Coronary artery (tissue), 2 donors: ENCODE measurements around the gene AP4B1.
A peak's percentile ranks its signal among the peaks of the same experiment; 100 is the strongest.

Experiments used
- DNase-seq: peaks from one replicate; pipeline ENCODE4 v3.0.0-alpha.2; 2017; ENCODE audit warnings: low spot score
- H3K27ac ChIP-seq, 2 donors: fragments of 200-600 bp; sonication (generic); one replicate each; pipeline ENCODE4 v1.5.1; 2016 to 2019
- H3K4me3 ChIP-seq: fragments of 200-600 bp; sonication (generic); 2 replicates; pipeline ENCODE4 v1.5.1; 2016; ENCODE audit warnings: mild to moderate bottlenecking, moderate library complexity
- CTCF ChIP-seq: fragments of 200-600 bp; sonication (generic); IDR thresholded peaks from one replicate; pipeline ENCODE4 v1.5.1; 2019; ENCODE audit warnings: antibody characterized with exemption

The AP4B1 gene

DNA sequence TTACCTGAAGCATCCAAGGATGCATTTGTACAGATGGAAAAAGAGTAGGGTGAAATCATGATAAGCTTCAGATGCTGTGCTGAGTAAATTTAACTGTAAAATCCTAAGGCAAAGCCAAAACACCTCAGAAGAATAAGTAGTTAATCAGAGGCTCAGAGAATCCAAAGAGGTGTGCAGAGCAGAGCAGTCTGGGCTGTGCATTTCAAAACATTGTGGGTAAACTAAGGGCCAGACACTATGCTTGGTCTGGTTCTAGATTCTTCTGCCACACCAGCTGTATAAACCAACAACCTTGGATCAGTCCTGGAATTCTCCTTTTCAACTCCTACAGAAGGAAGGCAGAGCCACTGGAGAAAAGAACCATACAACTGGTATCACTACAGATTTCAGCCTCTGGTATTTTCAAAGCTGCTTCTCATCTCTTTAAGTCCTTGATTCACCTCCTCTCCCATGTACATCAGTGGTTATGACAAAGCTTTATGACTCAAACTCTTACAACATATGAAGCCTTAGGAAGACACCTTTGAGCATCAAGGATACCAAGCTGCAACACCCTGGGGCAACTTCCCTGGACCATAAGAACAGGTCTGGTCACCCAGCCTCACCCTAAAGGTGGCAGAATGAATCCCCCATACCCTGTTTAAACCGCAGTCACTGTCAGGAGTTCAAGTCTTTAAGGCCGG, 12.9 kb upstream of the AP4B1 start:
- Histone ChIP-seq H3K4me3 (no peak overlapping the region), H3K27ac (no peak overlapping the region)
- DNase-seq, result no peak
- no peak for TF ChIP-seq CTCF

DNA sequence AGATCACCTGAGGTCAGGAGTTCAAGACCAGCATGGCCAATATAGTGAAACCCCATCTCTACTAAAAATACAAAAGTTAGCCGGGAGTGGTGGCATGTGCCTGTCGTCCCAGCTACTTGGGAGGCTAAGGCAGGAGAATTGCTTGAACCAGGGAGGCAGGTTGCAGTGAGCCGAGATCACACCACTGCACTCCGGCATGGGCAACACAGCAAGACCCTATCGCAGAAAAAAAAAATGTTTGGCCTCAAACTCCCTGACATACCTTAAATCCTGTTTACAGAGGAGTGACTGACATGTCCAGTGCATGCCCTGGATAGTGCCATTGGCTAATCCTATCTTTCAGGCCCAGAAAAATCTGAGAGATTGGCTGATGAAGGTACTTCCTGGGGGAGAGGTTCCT, 12.4 kb upstream of the AP4B1 start:
- DNase-seq, result no peak
- Histone ChIP-seq H3K4me3 (no peak overlapping the region), H3K27ac (no peak overlapping the region)
- no peak for TF ChIP-seq CTCF

GRCh38 chr1:113913887-113914664, 9.5 kb upstream of the AP4B1 start:
- H3K4me3 ChIP-seq, result no peak overlapping the region
- H3K27ac ChIP-seq, result no peak overlapping the region
- no peak for TF ChIP-seq CTCF
- no peak for DNase-seq

GRCh38 chr1:113913312-113913668, 8.7 kb upstream of the AP4B1 start:
- H3K4me3 ChIP-seq, result peak overlapping the region; percentile 42
- no peak for TF ChIP-seq CTCF
- H3K27ac ChIP-seq, result peak overlapping the region; percentile 87 to 89
- DNase-seq, result no peak

GRCh38 chr1:113912594-113913311, 8.2 kb upstream of the AP4B1 start:
- peak overlapping the region; percentile 42 for H3K4me3 ChIP-seq
- peak overlapping the region; percentile 87 to 89 for H3K27ac ChIP-seq
- peak; percentile 81 for DNase-seq
- TF ChIP-seq CTCF, result no peak

DNA sequence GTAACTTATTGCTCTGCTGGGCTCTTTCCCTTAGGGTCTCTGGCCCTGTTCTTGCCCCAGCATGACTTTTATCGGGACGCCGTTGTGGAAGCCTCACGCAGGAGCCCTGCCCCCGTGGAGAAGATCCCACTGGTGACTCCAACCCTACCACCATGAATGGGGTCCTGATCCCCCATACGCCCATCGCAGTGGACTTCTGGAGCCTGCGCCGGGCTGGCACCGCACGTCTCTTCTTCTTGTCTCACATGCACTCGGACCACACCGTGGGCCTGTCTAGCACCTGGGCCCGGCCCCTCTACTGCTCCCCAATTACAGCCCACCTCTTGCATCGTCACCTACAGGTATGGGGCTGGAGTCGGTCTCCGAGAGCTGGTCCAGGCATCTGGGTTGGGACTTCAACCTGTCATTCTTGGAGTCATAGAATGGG, 849 bp upstream of the AP4B1 start:
- Histone ChIP-seq H3K27ac (peak overlapping the region; percentile 84 to 94), H3K4me3 (peak overlapping the region; percentile 79)
- no peak for TF ChIP-seq CTCF
- no peak for DNase-seq
